Activated CD8-positive, alpha-beta T cell treated with anti-CD3 and anti-CD28 coated beads, Interleukin-2, amount 10 ng/mL, durations not matched to agents 7 days and 5 days (primary cell): ENCODE measurements around the gene PSMB5. TPM values are rescaled to one million over a fixed set of nuclear protein-coding genes. Genes with fewer than 3 reads are reported as not detected.

Source experiments
- ATAC-seq: fragments of 150-1000 bp; cut with Tn5 transposase; one replicate; pipeline ENCODE4 v1.10.0; 2021; ENCODE audit warnings: moderate library complexity
- CTCF ChIA-PET: fragments of 350-600 bp; sonication (Branson Sonifier 250); formaldehyde crosslinking; loops from one replicate; lab custom pipeline; 2021; ENCODE audit warnings: antibody characterized with exemption; lab: Charles Lee
- POLR2A ChIA-PET: fragments of 350-600 bp; sonication (Branson Sonifier 250); formaldehyde crosslinking; loops from one replicate; lab custom pipeline; 2021; ENCODE audit warnings: antibody characterized with exemption; lab: Charles Lee
- DNase-seq: peaks from one replicate; pipeline ENCODE4 v3.0.0-alpha.2; 2020
- H3K27ac Mint-ChIP-seq: one replicate; pipeline ENCODE4 v1.8.0; 2021; ENCODE audit warnings: mild to moderate bottlenecking, mixed read lengths
- H3K27me3 Mint-ChIP-seq: one replicate; pipeline ENCODE4 v1.8.0; 2021; ENCODE audit warnings: low read depth, mixed read lengths
- H3K36me3 Mint-ChIP-seq: one replicate; pipeline ENCODE4 v1.8.0; 2021; ENCODE audit warnings: low read depth, mixed read lengths
- H3K4me1 Mint-ChIP-seq: one replicate; pipeline ENCODE4 v1.8.0; 2021; ENCODE audit warnings: low read depth, mixed read lengths
- H3K4me3 Mint-ChIP-seq: one replicate; pipeline ENCODE4 v1.8.0; 2021; ENCODE audit warnings: mild to moderate bottlenecking, mixed read lengths
- H3K9me3 Mint-ChIP-seq: one replicate; pipeline ENCODE4 v1.8.0; 2022; ENCODE audit warnings: mixed read lengths; ENCODE audit not compliant: insufficient read depth
- total RNA-seq, 2 experiments: library from RNA; stranded (reverse); gene quantifications; one replicate each; pipeline ENCODE4 v1.2.3, GENCODE V29; 2021

PSMB5 gene
- total RNA-seq, 2 experiments from 2014 or later: 64.5 to 74.5 TPM

GRCh38 chr14:22985894-22986507, 48.7 kb downstream of the PSMB5 start:
- no peak overlapping the region for H3K4me3 Mint-ChIP-seq

DNA sequence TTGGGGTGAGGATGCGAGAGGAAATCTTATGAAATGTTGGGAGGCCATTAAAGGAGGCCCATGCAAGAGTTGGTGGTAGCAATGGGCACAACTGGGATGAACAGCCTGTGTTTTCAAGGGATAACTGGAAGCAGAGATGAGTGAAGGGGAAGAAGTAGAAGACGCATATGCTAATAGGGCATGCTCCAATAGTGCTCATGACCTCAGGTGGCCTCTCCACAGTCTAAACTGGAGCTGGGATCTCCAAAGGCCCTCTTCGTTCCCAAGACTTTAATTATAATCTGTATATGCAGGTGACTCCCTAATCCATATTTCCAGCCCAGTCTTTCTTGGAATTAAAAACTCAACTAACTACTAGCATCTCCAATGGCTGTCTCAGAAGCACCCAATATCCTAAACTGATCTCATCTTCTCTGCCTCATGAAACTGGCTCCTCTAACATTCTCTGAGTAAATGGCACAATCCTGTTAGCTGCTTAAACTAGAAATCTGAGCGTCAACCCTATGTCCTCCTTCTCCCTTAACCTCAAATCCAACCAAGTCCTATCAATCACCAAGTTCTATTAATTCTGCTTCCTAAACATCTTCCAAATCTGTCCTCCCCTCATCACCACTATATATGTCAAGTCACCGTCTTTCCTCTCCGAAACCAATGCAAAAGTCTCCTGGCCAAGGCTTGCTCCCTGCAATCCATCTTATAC, 49.6 kb downstream of the PSMB5 start:
- Mint-ChIP-seq H3K27ac (no peak overlapping the region), H3K4me3 (no peak overlapping the region), H3K27me3 (peaks cover 7% of the 10 kb centered on the region), H3K36me3 (no peaks in the 10 kb centered on the region), H3K4me1 (peaks cover 2% of the 10 kb centered on the region), H3K9me3 (no peaks in the 10 kb centered on the region)
- no peak for DNase-seq
- ChIA-PET POLR2A (no interaction called here), CTCF (interaction anchor here (0.8 to 9.7 kb wide), 16 partner anchors 11 to 415 kb away, joined by 4 to 489 read pairs (median 35); partner anchors contain the start of genes CDH24, HAUS4, LRP10 and PRMT5)
- ATAC-seq: no peak

More at GRCh38 chr14:22985894-22986507, 48.7 kb downstream of the PSMB5 start:
- ATAC-seq (no peak), DNase-seq (no peak)
- CTCF ChIA-PET: interaction anchor here (0.6 to 9.7 kb wide), 63 partner anchors 10 to 1491 kb away, joined by 3 to 489 read pairs (median 6); partner anchors contain the start of genes ACIN1, C14orf119, CDH24 and CEBPE
- POLR2A ChIA-PET: interaction anchor here (0.5 to 1.2 kb wide), 4 partner anchors 9 to 106 kb away, joined by 3 to 4 read pairs (median 3); no protein-coding TSS in a partner anchor
- H3K9me3 Mint-ChIP-seq: no peaks in the 10 kb centered on the region
- H3K27me3 Mint-ChIP-seq: peaks cover under 1% of the 10 kb centered on the region
- no peaks in the 10 kb centered on the region for H3K36me3 Mint-ChIP-seq
- no peak overlapping the region for H3K27ac Mint-ChIP-seq
- H3K4me1 Mint-ChIP-seq: no peaks in the 10 kb centered on the region

DNA sequence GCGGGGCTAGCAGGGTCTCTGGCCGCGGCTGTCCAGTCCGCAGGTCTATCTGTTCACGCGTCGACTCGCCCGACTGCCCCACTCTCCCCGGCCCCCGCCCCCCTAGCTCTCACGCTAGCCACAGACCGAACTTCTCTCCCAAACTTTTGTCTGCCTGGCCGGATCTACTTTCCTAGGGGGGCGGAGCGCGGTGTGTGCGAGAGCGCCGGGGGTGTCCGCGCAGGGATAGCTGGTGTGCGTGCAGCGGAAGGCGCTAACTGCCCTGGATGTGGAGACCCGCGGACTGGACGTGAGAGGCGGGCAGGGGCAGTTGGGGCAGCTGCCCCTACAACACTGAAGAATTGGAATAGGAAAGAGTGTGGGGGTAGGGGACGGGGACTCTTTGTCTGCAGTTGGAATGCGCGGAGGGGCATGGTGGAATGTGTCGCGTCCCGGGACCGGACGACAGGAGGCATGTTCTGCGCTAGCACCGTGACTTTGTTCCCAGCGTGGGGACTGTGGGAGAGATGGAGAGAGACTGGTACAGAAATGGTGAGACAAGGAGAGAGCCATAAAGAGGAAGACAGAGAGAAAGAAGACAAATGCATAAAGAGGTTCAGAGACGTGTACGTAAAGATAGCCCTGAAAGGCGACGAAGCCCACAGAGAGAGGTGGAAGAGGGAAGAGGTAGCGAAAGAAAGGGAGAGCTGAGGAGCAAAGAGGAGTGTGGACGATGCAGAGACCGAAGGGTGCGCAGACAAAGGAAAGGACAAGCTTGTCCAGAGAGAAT, 52.0 kb downstream of the PSMB5 start, which contains the start of gene AJUBA:
Gene AJUBA, minus strand, starts transcription at position 75 of the 769 bp plus-strand sequence. CDS start 285 bp downstream, outside the sequence.
- DNase-seq (peak; percentile 81), ATAC-seq (peak; percentile 85)
- no peaks in the 10 kb centered on the region for H3K9me3 Mint-ChIP-seq
- ChIA-PET CTCF (interaction anchor here (0.6 to 9.7 kb wide), 30 partner anchors 10 to 1163 kb away, joined by 3 to 489 read pairs (median 4); partner anchors contain the start of genes ACIN1, C14orf119, CDH24 and HAUS4), POLR2A (interaction anchor here (0.6 to 1.0 kb wide), 4 partner anchors 10 to 69 kb away, joined by 3 read pairs; partner anchors contain the start of gene HAUS4)
- no peaks in the 10 kb centered on the region for H3K36me3 Mint-ChIP-seq
- no peak within 1 kb of the TSS for H3K27ac Mint-ChIP-seq
- H3K27me3 Mint-ChIP-seq: peaks cover 19% of the 10 kb centered on the region
- peak within 1 kb of the TSS; percentile 56 for H3K4me3 Mint-ChIP-seq
- peaks cover 6% of the 10 kb centered on the region for H3K4me1 Mint-ChIP-seq

GRCh38 chr14:22981876-22982476, 52.7 kb downstream of the PSMB5 start:
- Mint-ChIP-seq H3K4me3 (peak overlapping the region; percentile 56), H3K4me1 (peaks cover 6% of the 10 kb centered on the region), H3K27me3 (peaks cover 24% of the 10 kb centered on the region), H3K27ac (no peak overlapping the region), H3K9me3 (no peaks in the 10 kb centered on the region), H3K36me3 (no peaks in the 10 kb centered on the region)
- DNase-seq (no peak), ATAC-seq (no peak)
- CTCF ChIA-PET: interaction anchor here (0.7 to 9.7 kb wide), 20 partner anchors 9 to 412 kb away, joined by 3 to 489 read pairs (median 5); partner anchors contain the start of genes ACIN1, C14orf119, CDH24 and HAUS4
- POLR2A ChIA-PET: interaction anchor here (0.6 to 1.0 kb wide), 2 partner anchors 25 to 35 kb away, joined by 3 read pairs; partner anchors contain the start of gene HAUS4

DNA sequence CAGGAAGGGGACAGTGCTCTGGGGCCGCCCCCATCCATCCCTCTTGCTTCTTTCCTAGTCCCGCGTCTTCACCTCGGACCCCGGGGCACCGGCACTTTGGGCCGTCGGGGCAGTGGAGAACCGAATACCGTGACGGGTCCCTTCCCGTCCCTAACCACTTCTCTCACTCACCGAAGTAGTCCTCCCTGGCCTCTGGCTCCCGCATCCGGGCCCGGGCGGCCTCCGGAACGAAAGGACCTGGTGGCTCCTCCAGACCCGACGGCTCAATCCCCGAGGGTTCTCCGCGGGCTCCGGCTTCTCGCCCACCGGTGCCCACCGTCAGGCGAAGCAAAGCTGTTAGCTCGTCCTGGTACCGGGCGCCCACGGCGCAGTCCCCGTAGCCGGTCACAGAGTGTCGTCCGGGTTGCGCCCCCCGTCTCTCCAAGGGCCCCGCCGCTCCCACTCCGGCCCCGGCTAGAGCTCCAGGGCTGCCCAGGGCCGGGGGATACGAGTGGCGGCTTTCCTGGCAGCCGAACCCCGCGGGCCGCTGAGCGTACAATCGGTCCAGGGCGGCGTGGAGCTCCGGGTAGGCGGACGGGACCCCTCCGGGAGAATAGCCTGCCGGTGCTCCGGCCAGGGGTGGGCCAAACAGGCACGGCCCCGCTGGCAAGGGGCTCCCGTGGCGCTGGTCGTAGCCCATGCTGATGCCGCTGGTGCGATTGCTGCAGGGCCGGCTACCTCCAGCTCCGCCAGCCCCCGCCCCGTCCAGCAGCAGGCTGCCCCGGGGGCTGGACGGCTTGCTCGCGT, 53.4 kb downstream of the PSMB5 start:
- CTCF ChIA-PET: interaction anchor here (0.7 to 9.7 kb wide), 11 partner anchors 9 to 411 kb away, joined by 3 to 489 read pairs (median 30); partner anchors contain the start of genes CDH24, HAUS4 and PRMT5
- POLR2A ChIA-PET: interaction anchor here (1.0 kb wide), 1 partner anchor 24 kb away, joined by 3 read pairs; the partner anchor contains the start of gene HAUS4
- Mint-ChIP-seq H3K9me3 (no peaks in the 10 kb centered on the region), H3K27me3 (peaks cover 24% of the 10 kb centered on the region), H3K4me1 (peaks cover 6% of the 10 kb centered on the region), H3K27ac (no peak overlapping the region), H3K36me3 (no peaks in the 10 kb centered on the region), H3K4me3 (peak overlapping the region; percentile 42)
- DNase-seq (peak; percentile 28), ATAC-seq (no peak)

GRCh38 chr14:22980672-22981089, 54.0 kb downstream of the PSMB5 start:
- DNase-seq: no peak
- Mint-ChIP-seq H3K4me3 (peak overlapping the region; percentile 42), H3K4me1 (peaks cover 6% of the 10 kb centered on the region), H3K36me3 (no peaks in the 10 kb centered on the region), H3K27me3 (peaks cover 24% of the 10 kb centered on the region), H3K27ac (no peak overlapping the region), H3K9me3 (no peaks in the 10 kb centered on the region)
- no peak for ATAC-seq
- POLR2A ChIA-PET: no interaction called here
- CTCF ChIA-PET: interaction anchor here (1.3 to 9.7 kb wide), 6 partner anchors 14 to 88 kb away, joined by 3 to 489 read pairs (median 64); partner anchors contain the start of genes CDH24 and HAUS4

- Mint-ChIP-seq H3K27ac (no peak overlapping the region), H3K27me3 (peaks cover 24% of the 10 kb centered on the region), H3K9me3 (no peaks in the 10 kb centered on the region), H3K4me1 (peaks cover 6% of the 10 kb centered on the region), H3K4me3 (peak overlapping the region; percentile 15), H3K36me3 (no peaks in the 10 kb centered on the region)
- no peak for DNase-seq
- POLR2A ChIA-PET: no interaction called here
- ATAC-seq: no peak
- CTCF ChIA-PET: interaction anchor here (7.8 kb wide), 1 partner anchor 25 kb away, joined by 97 read pairs; the partner anchor contains the start of gene HAUS4
These were observed 54.8 kb downstream of the PSMB5 start for GRCh38 chr14:22979748-22980392.

GRCh38 chr14:22978981-22979671, 55.6 kb downstream of the PSMB5 start:
- Mint-ChIP-seq H3K4me3 (no peak overlapping the region), H3K36me3 (no peaks in the 10 kb centered on the region), H3K27ac (no peak overlapping the region), H3K4me1 (peaks cover 6% of the 10 kb centered on the region), H3K27me3 (peaks cover 24% of the 10 kb centered on the region), H3K9me3 (no peaks in the 10 kb centered on the region)
- ATAC-seq (no peak), DNase-seq (no peak)
- ChIA-PET POLR2A (no interaction called here), CTCF (interaction anchor here (1.0 kb wide), 1 partner anchor 79 kb away, joined by 4 read pairs; the partner anchor contains the start of gene CDH24)

DNA sequence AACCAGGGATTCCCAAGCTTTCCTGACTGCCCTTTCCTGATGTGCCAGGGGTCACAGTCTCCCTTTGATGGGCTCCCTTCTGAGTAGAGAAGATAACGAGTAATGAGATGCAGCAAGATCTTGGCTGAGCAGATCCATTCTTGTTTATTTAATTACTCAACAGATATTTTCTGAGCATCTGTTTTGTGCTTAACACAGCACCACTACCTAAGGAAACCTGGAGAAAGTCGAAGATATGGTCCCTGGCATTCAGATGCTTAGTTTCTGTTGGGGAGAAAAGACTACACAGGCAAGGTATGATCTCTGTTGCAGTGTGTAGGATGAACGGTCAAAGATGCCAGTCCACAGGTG, 56.2 kb downstream of the PSMB5 start:
- Mint-ChIP-seq H3K36me3 (no peaks in the 10 kb centered on the region), H3K27me3 (peaks cover 24% of the 10 kb centered on the region), H3K9me3 (no peaks in the 10 kb centered on the region), H3K4me3 (no peak overlapping the region), H3K27ac (no peak overlapping the region), H3K4me1 (peaks cover 6% of the 10 kb centered on the region)
- ChIA-PET POLR2A (interaction anchor here (1.3 kb wide), 1 partner anchor 22 kb away, joined by 5 read pairs; the partner anchor contains the start of gene HAUS4), CTCF (interaction anchor here (1.0 to 11.7 kb wide), 3 partner anchors 7 to 79 kb away, joined by 4 to 225 read pairs (median 17); partner anchors contain the start of genes AJUBA, CDH24 and PRMT5)
- DNase-seq (no peak), ATAC-seq (no peak)
